Measurements from ENCODE around the gene HYPK.
"Not testable (repeated sequence)": the region's sequence is repeated elsewhere in the genome, so short reads cannot be mapped to it uniquely, and the experiment has no call there.

HYPK gene

DNA sequence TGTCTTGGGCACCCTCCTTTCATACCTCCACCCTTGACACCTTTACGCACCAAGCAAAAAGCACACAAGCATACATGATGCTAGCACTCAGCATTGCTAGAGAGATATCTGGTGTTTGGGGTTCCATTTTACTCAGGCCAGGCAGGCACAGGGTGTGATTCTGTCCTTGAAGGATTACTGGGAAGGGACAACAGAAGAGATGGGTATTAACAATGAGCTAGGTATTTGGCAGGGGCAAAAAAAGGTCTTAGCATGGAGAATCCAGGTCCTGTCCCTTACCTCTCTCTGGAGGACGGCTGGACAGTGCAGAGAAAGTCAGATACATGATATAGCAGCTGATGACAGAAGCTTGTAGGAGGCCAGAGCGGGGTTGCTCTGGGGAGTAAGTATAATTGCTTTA is 3.8 kb upstream of the HYPK start:
- no peak for DNase-seq

GRCh38 chr15:43799209-43799944 is 1.0 kb upstream of the HYPK start:
- DNase-seq: peak; percentile 32

- DNase-seq: no peak
These were observed 484 bp upstream of the HYPK start, which contains the start of gene SERINC4 for GRCh38 chr15:43799945-43800285. SERINC4 (minus strand) TSS chr15:43800220; CDS start chr15:43799986, 234 bp downstream.

DNA sequence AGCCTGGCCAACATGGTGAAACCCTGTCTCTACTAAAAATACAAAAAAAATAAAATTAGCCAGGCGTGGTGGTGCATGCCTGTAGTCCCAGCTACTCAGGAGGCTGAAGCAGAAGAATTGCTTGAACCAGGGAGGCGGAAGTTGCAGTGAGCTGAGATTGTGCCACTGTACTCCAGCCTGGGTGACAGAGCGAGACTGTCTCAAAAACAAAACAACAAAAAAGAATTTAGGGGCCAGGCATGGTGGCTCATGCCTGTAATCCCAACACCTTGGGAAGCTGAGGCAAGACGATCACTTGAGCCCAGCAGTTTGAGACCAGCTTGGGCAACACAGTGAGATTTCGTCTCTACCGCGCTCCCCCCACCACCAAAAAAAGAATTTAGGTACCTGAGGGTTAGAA is 2.3 kb downstream of the HYPK start:
- DNase-seq: not testable (repeated sequence)

GRCh38 chr15:43808435-43808950 is 8.1 kb downstream of the HYPK start:
- DNase-seq: no peak

- DNase-seq: no peak
These were observed 8.7 kb downstream of the HYPK start for GRCh38 chr15:43808960-43809678.

- DNase-seq: not testable (repeated sequence)
These were observed 14.7 kb downstream of the HYPK start for GRCh38 chr15:43815064-43815463.

DNA sequence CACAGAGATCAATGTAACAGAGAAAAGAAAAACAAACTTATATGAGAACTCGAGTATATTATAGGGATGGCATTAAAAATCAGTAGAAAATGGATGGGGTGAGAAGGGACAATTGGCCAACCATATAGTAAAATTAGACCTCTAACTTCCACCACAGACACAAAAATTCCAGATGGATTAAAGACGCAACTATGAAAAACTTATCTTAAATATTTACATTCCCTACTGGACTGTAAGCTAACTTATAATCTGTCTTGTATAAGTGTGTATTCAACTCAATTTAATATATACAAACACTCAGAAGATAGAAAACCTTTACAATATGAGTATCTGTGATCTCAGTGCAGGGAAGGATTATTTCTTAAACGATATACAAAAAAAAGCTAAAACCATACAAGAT is 21.1 kb downstream of the HYPK start:
- DNase-seq: no peak

DNA sequence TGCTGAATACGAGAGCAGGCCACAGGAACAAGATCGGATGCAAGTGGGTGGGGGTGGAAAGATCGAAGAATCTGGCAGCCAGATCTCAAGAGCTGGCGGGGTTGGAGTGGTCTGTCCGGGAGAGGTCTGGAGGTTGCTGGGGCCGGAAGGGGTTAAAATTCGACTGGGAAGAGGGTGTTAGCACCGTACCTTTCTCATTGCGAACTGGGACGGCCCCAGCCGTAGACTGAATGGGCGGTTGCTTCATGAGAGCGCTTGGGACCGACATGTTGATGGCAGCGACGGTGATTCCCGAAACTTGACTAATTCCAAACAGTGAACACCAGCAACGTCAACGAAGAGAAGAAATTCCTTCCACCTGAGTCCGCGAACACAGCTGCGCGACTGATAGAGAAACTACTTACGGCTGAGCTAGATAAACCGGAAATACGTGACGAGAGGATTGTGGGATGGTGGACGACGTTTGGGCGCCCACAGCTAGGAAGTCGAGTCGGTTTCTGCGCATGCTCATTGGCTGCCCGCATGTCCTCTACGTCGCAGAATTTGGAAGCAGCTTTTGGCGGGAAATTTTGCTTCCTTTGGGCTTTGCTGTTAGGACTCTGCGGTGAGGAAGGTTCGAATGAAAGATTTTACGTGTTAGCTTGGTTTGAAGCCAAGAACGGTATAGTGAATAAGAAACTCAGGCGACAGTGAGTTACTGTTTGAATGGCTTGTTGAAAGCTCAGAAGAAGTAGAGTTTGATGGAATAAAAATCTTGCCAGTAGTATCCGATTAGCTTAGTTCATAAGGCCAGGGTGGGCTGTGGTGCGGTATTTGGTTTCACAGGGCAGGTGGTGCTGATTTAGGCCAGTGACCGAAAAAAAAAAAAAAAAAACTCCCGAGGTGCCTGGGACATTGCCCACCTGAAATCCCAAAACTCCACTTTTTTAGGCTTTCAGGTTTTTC is 24.2 kb downstream of the HYPK start, which contains the start of gene MFAP1:
MFAP1 (minus strand) TSS at position 389 of the 945 bp plus-strand sequence; CDS start at position 268, 121 bp downstream.
- DNase-seq: peak; percentile 83

DNA sequence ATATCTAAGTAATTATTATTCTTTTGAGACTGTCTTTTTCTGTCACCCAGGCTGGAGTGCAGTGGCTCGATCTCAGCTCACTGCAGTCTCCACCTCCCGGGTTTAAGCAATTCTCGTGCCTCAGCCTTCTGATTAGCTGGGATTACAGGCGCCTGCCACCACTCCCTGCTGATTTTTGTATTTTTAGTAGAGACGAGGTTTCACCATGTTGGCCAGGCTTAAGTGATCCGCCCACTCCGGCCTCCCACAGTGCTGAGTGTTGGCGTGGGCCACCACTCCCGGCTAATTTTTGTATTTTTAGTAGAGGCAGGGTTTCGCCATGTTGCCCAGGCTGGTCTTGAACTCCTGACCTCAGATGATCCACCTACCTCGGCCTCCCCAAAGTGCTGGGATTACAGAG is 24.9 kb downstream of the HYPK start:
- DNase-seq: not testable (repeated sequence)

DNA sequence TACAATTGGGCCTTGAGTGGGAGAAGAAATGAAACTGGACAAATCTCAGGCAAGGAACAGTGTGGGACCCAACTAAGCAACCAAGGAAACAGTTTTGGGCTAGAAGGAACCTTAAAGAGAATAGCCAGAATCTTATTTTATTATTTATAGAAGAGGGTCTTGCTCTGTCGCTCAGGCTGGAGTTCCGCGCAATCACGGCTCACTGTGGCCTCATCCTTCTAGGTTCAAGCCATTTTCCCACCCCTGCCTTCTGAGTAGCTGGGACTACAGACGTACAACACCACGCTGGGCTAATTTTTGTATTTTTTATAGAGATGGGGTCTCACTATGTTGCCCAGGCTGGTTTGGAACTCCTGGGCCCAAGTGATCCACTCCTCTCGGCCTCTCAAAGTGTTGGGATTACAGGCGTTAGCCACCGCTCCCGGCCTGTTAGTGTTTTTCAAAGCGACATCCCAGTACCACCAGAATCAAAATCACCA is 25.7 kb downstream of the HYPK start:
- no peak for DNase-seq

GRCh38 chr15:43826508-43827341 is 26.3 kb downstream of the HYPK start, which contains the start of gene WDR76:
WDR76 (plus strand) TSS chr15:43827002; CDS start chr15:43827033, 31 bp downstream.
- peak; percentile 57 for DNase-seq

- DNase-seq: no peak
These were observed 27.8 kb downstream of the HYPK start for GRCh38 chr15:43828061-43828657.

DNA sequence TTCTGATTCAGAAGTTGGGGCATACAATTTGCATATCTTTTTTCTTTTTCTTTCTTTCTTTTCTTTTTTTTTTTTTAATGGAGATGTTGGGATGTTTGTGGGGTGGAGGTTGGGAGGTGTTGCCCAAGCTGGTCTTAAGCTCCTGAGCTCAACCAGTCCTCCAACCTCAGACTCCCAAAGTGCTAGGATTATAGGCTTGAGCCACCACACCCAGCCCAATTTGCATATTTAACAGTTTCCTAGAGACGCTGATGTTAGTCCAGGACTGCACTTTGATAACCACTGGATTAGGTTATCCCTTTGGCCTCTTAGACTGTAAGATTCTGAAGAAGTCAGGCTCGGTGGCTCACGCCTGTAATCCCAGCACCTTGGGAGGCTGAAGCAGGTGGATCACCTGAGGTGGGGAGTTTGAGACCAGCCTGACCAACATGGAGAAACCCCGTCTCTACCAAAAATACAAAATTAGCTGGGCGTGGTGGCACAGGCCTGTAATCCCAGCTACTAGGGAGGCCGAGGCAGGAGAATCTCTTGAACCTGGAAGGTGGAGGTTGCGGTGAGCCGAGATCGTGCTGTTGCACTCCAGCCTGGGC is 29.6 kb downstream of the HYPK start:
- DNase-seq: not testable (repeated sequence)

- not testable (repeated sequence) for DNase-seq
These were observed 30.4 kb downstream of the HYPK start for GRCh38 chr15:43830691-43831275.

- DNase-seq: not testable (repeated sequence)
These were observed 31.2 kb downstream of the HYPK start for GRCh38 chr15:43831519-43832052.

DNA sequence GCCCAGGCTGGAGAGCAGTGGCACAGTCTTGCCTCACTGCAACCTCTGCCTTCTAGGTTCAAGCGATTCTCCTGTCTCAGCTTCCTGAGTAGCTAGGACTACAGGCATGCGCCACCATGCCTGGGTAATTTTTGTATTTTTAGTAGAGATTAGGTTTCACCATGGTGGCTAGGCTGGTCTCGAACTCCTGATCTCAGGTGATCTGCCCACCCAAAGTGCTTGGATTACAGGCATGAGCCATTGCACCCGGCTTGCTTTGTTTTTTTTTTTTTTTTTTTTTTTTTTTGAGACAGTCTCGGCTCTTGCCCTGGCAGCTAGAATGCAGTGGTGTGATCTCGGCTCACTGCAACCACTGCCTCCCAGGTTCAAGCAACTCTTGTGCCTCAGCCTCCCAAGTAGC is 32.1 kb downstream of the HYPK start:
- DNase-seq: not testable (repeated sequence)

GRCh38 chr15:43845421-43845820 is 45.0 kb downstream of the HYPK start:
- no peak for DNase-seq

- DNase-seq: no peak
These were observed 50.9 kb downstream of the HYPK start for GRCh38 chr15:43851251-43851650.

DNA sequence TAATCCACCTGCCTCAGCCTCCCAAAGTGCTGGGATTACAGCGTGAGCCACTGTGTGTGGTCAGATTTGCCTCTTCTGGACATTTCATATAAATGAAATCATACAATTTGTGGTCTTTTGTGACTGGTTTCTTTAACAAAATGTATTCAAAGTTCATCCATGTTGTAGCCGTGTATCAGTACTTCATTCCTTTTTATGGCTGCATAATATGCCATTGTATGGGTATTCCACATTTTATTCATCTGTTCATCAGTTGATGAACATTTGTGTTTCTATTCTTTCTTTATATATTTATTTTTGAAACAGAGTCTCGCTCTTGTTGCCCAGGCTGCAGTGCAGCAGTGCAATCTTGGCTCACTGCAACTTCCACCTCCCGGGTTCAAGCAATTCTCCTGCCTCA is 52.2 kb downstream of the HYPK start:
- no peak for DNase-seq

Measured in DMS153 (cell line).